ENCODE data around the gene LGALS7. TPM values are rescaled to one million over a fixed set of nuclear protein-coding genes. Genes with fewer than 3 reads are reported as not detected.
A peak's percentile ranks its signal among the peaks of the same experiment; 100 is the strongest.

LGALS7 gene
- total RNA-seq, 4 donors from 2014 or later = not detected

GRCh38 chr19:38742906-38743305, 30.4 kb downstream of the LGALS7 start:
- intact Hi-C loops (cut with DNase I) = no loop called here
- TF ChIP-seq POLR2A (IDR thresholded peaks at IDR 0.05; ENCODE audit: low read depth) (no peak), CTCF (IDR thresholded peaks at IDR 0.05) (no peak), POLR2AphosphoS5 (IDR thresholded peaks at IDR 0.05) (no peak)
- no peak overlapping the region for H3K4me3 ChIP-seq

GRCh38 chr19:38742296-38742695, 31.0 kb downstream of the LGALS7 start:
- no peaks in the 10 kb centered on the region for H3K36me3 ChIP-seq
- peaks cover 0 to 2% (median under 1%) of the 10 kb centered on the region in 4 donors for H3K4me1 ChIP-seq
- WGBS = 97% methylated on average over 9 of the region's 9 CpGs
- intact Hi-C loops (cut with DNase I) = no loop called here
- no peak overlapping the region for H3K4me3 ChIP-seq
- no peaks in the 10 kb centered on the region for H3K9me3 ChIP-seq
- no peak for TF ChIP-seq CTCF (IDR thresholded peaks at IDR 0.05)
- no peak for TF ChIP-seq EP300 (IDR thresholded peaks at IDR 0.05)
- TF ChIP-seq POLR2A (IDR thresholded peaks at IDR 0.05; ENCODE audit: low read depth) = no peak
- TF ChIP-seq POLR2AphosphoS5 (IDR thresholded peaks at IDR 0.05) = no peak
- H3K27ac ChIP-seq (replicated peaks in 1 of 4) = no peak overlapping the region
- no peaks in the 10 kb centered on the region for H3K27me3 ChIP-seq
- DNase-seq (ENCODE audit: extremely low spot score) = no peak

More at GRCh38 chr19:38742906-38743305, 30.4 kb downstream of the LGALS7 start:
- DNase-seq (ENCODE audit: extremely low spot score) = no peak
- H3K27ac ChIP-seq (replicated peaks in 1 of 4) = no peak overlapping the region
- H3K36me3 ChIP-seq = no peaks in the 10 kb centered on the region
- no peaks in the 10 kb centered on the region for H3K9me3 ChIP-seq
- WGBS = 92% methylated on average over 5 of the region's 6 CpGs
- H3K27me3 ChIP-seq = no peaks in the 10 kb centered on the region
- no peaks in the 10 kb centered on the region for H3K4me1 ChIP-seq

GRCh38 chr19:38741670-38742069, 31.6 kb downstream of the LGALS7 start:
- DNase-seq (ENCODE audit: extremely low spot score) = peak; percentile 85
- H3K9me3 ChIP-seq = no peaks in the 10 kb centered on the region
- H3K4me1 ChIP-seq = peaks cover under 1 to 9% (median 7%) of the 10 kb centered on the region in 4 donors
- no peaks in the 10 kb centered on the region for H3K36me3 ChIP-seq
- no peak overlapping the region for H3K4me3 ChIP-seq
- 94% methylated on average over 11 of the region's 15 CpGs for WGBS
- H3K27me3 ChIP-seq = no peaks in the 10 kb centered on the region
- TF ChIP-seq EP300 (IDR thresholded peaks at IDR 0.05) (no peak), POLR2AphosphoS5 (IDR thresholded peaks at IDR 0.05) (no peak), POLR2A (IDR thresholded peaks at IDR 0.05; ENCODE audit: low read depth) (no peak), CTCF (IDR thresholded peaks at IDR 0.05) (no peak)
- intact Hi-C loops (cut with DNase I) = no loop called here
- no peak overlapping the region for H3K27ac ChIP-seq (replicated peaks in 1 of 4)

- Histone ChIP-seq H3K27ac (replicated peaks in 1 of 4) (no peak overlapping the region), H3K36me3 (no peaks in the 10 kb centered on the region), H3K4me1 (peaks cover 7 to 16% (median 14%) of the 10 kb centered on the region in 4 donors), H3K27me3 (no peaks in the 10 kb centered on the region), H3K4me3 (no peak overlapping the region), H3K9me3 (no peaks in the 10 kb centered on the region)
- no peak for DNase-seq (ENCODE audit: extremely low spot score)
- WGBS = 100% methylated on average over 2 of the region's 2 CpGs
- intact Hi-C loops (cut with DNase I) = no loop called here
- no peak for TF ChIP-seq EP300 (IDR thresholded peaks at IDR 0.05)
These were observed 32.4 kb downstream of the LGALS7 start for GRCh38 chr19:38740932-38741331.

GRCh38 chr19:38740257-38740592, 33.1 kb downstream of the LGALS7 start:
- intact Hi-C loops (cut with DNase I) = no loop called here
- no peak for TF ChIP-seq CTCF (IDR thresholded peaks at IDR 0.05)
- no peak for DNase-seq (ENCODE audit: extremely low spot score)
- Histone ChIP-seq H3K9me3 (no peaks in the 10 kb centered on the region), H3K4me1 (peaks cover 8 to 19% (median 16%) of the 10 kb centered on the region in 4 donors), H3K27ac (replicated peaks in 1 of 4) (no peak overlapping the region), H3K4me3 (no peak overlapping the region), H3K27me3 (no peaks in the 10 kb centered on the region), H3K36me3 (no peaks in the 10 kb centered on the region)
- WGBS = 93% methylated on average over 8 of the region's 9 CpGs
